SKM-1 (cell line): ENCODE results near the gene GNPNAT1.
"Not testable (repeated sequence)": the region's sequence is repeated elsewhere in the genome, so short reads cannot be mapped to it uniquely, and the experiment has no call there.

Experiments used
- DNase-seq: peaks from one replicate; lab custom pipeline; 2025; ENCODE audit not compliant: unreplicated experiment; lab: John Stamatoyannopoulos, UW

Gene GNPNAT1

GRCh38 chr14:52790011-52790755, 1.2 kb downstream of the GNPNAT1 start:
- DNase-seq: no peak

- no peak for DNase-seq
Measured at GRCh38 chr14:52789118-52789517, 2.3 kb downstream of the GNPNAT1 start.

- no peak for DNase-seq
Measured at GRCh38 chr14:52786887-52787286, 4.5 kb downstream of the GNPNAT1 start.

- no peak for DNase-seq
Measured at GRCh38 chr14:52783206-52783605, 8.2 kb downstream of the GNPNAT1 start.

- no peak for DNase-seq
Measured at GRCh38 chr14:52781629-52782028, 9.8 kb downstream of the GNPNAT1 start.

GRCh38 chr14:52780893-52781292, 10.5 kb downstream of the GNPNAT1 start:
- DNase-seq: no peak

- no peak for DNase-seq
Measured at GRCh38 chr14:52778702-52779101, 12.7 kb downstream of the GNPNAT1 start.

- no peak for DNase-seq
Measured at GRCh38 chr14:52776816-52777215, 14.6 kb downstream of the GNPNAT1 start.

- DNase-seq: no peak
Measured at GRCh38 chr14:52769887-52770286, 21.5 kb downstream of the GNPNAT1 start.

GRCh38 chr14:52767058-52767833, 24.2 kb downstream of the GNPNAT1 start:
- no peak for DNase-seq

GRCh38 chr14:52762923-52763322, 28.5 kb downstream of the GNPNAT1 start:
- not testable (repeated sequence) for DNase-seq

GRCh38 chr14:52759145-52759544, 32.3 kb downstream of the GNPNAT1 start:
- DNase-seq: no peak

- DNase-seq: no peak
Measured at GRCh38 chr14:52755607-52756316, 35.6 kb downstream of the GNPNAT1 start.

GRCh38 chr14:52748647-52749292, 42.6 kb downstream of the GNPNAT1 start:
- no peak for DNase-seq

GRCh38 chr14:52741865-52742264, 49.5 kb downstream of the GNPNAT1 start:
- no peak for DNase-seq

GRCh38 chr14:52740751-52741150, 50.7 kb downstream of the GNPNAT1 start:
- no peak for DNase-seq

- DNase-seq: no peak
Measured at GRCh38 chr14:52738409-52738808, 53.0 kb downstream of the GNPNAT1 start.

GRCh38 chr14:52735921-52736489, 55.4 kb downstream of the GNPNAT1 start:
- DNase-seq: no peak

- DNase-seq: no peak
Measured at GRCh38 chr14:52733824-52734223, 57.6 kb downstream of the GNPNAT1 start.

GRCh38 chr14:52730709-52731111, 60.7 kb downstream of the GNPNAT1 start:
- DNase-seq: peak; percentile 12
